Epithelial cell of esophagus (primary cell): ENCODE results near the gene COL16A1.

ENCODE experiments used
- DNase-seq: peaks from one replicate; pipeline ENCODE4 v3.0.0; 2010; ENCODE audit warnings: low read depth
- H3K4me3 ChIP-seq: 2 replicates; pipeline ENCODE4 v1.5.1; 2011; ENCODE audit warnings: mild to moderate bottlenecking, low read length, control low read depth
- CTCF ChIP-seq: IDR thresholded peaks from 2 replicates; pipeline ENCODE4 v1.5.1; 2011; ENCODE audit warnings: low read depth, mild to moderate bottlenecking, low read length, control low read depth, inconsistent platforms; ENCODE audit not compliant: insufficient read depth; ENCODE audit errors: missing control alignments

Gene COL16A1

GRCh38 chr1:31605908-31606427, 97.8 kb downstream of the COL16A1 start:
- TF ChIP-seq CTCF = no peak
- H3K4me3 ChIP-seq = no peak overlapping the region
- peak; percentile 67 for DNase-seq
